Measurements from ENCODE around the gene SYCE3. TPM values are rescaled to one million over a fixed set of nuclear protein-coding genes. Genes with fewer than 3 reads are reported as not detected.
A peak's percentile ranks its signal among the peaks of the same experiment; 100 is the strongest.

SYCE3 gene
- total RNA-seq, 2 experiments from 2014 or later = 3.8 TPM

GRCh38 chr22:50516891-50517290 lies 45.8 kb downstream of the SYCE3 start:
- no peak overlapping the region for H3K27ac Mint-ChIP-seq
- DNase-seq (no peak), ATAC-seq (no peak)
- ChIA-PET POLR2A (interaction anchor here (1.3 kb wide), 1 partner anchor 9 kb away, joined by 5 read pairs; the partner anchor contains the start of gene SCO2), CTCF (no interaction called here)
- no peaks in the 10 kb centered on the region for H3K27me3 Mint-ChIP-seq
- no peaks in the 10 kb centered on the region for H3K9me3 Mint-ChIP-seq (ENCODE audit: low read depth)
- H3K4me3 Mint-ChIP-seq = no peak overlapping the region
- intact Hi-C loops (cut with DNase I, micrococcal nuclease) = no loop called here
- peaks cover 45% of the 10 kb centered on the region for H3K36me3 Mint-ChIP-seq (ENCODE audit: low read depth)
- H3K4me1 Mint-ChIP-seq = peaks cover 24% of the 10 kb centered on the region

DNA sequence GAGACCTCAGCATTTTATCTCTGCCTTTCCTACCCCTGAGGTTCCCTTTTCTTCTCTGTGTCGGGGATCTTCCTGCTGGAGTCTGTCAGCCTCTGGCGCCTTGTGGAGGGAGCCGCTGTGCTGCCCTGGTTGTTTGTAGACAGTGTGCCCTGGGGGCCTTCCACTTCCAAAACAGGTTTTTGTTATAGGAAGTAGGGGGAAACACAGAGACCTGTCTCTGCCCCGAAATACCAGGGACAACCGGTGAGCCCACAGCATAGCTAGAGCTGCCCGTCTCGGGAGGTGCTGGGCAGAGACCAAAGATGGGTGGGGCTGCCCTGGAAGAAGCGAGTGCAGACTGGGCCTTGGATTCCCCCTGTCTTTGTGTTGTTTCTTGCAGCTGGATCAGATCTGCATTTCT lies 46.7 kb downstream of the SYCE3 start:
- Mint-ChIP-seq H3K4me1 (peaks cover 24% of the 10 kb centered on the region), H3K4me3 (no peak overlapping the region), H3K36me3 (ENCODE audit: low read depth) (peaks cover 46% of the 10 kb centered on the region), H3K27me3 (no peaks in the 10 kb centered on the region), H3K27ac (no peak overlapping the region), H3K9me3 (ENCODE audit: low read depth) (no peaks in the 10 kb centered on the region)
- DNase-seq (no peak), ATAC-seq (no peak)
- ChIA-PET POLR2A (interaction anchor here (3.2 kb wide), 1 partner anchor 9 kb away, joined by 10 read pairs; the partner anchor contains the start of gene SCO2), CTCF (interaction anchor here (1.3 to 1.4 kb wide), 2 partner anchors 9 to 14 kb away, joined by 4 to 8 read pairs; partner anchors contain the start of gene SCO2)
- intact Hi-C loops (cut with DNase I, micrococcal nuclease) = no loop called here

GRCh38 chr22:50513175-50513574 lies 49.5 kb downstream of the SYCE3 start:
- Mint-ChIP-seq H3K9me3 (ENCODE audit: low read depth) (no peaks in the 10 kb centered on the region), H3K4me1 (peaks cover 38% of the 10 kb centered on the region), H3K27ac (no peak overlapping the region), H3K27me3 (no peaks in the 10 kb centered on the region), H3K4me3 (no peak overlapping the region), H3K36me3 (ENCODE audit: low read depth) (peaks cover 50% of the 10 kb centered on the region)
- ChIA-PET CTCF (interaction anchor here (1.3 to 1.6 kb wide), 2 partner anchors 13 to 53 kb away, joined by 5 to 12 read pairs; partner anchors contain the start of gene SCO2), POLR2A (interaction anchor here (3.2 kb wide), 1 partner anchor 12 kb away, joined by 10 read pairs; the partner anchor contains the start of gene SCO2)
- intact Hi-C loops (cut with DNase I, micrococcal nuclease) = no loop called here
- ATAC-seq (no peak), DNase-seq (no peak)

DNA sequence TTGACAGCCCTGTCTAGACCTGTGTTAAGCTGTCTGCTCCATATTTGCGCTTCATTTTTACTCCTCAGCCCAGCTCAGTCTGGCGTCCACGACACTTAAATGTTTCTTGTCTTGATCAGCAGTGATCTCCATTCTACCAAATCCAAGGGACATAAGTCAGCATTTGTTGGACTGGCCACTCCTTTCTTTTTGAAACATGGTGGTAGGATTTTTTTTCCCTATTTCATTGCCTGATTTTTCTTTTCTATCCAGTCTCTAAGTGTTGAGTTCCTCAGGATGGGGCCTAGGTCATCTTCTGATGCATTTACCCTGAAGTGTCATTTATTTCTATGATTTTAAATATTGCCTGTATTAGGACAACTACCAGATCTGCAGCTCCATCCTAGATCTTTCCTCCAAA lies 53.8 kb downstream of the SYCE3 start:
- H3K36me3 Mint-ChIP-seq (ENCODE audit: low read depth) = peaks cover 30% of the 10 kb centered on the region

GRCh38 chr22:50507991-50508884 lies 54.5 kb downstream of the SYCE3 start, which contains the start of gene NCAPH2:
NCAPH2 (plus strand) TSS chr22:50508224; CDS start chr22:50508338, 114 bp downstream.
- Mint-ChIP-seq H3K4me1 (peaks cover 23% of the 10 kb centered on the region), H3K36me3 (ENCODE audit: low read depth) (peaks cover 26% of the 10 kb centered on the region), H3K9me3 (ENCODE audit: low read depth) (no peaks in the 10 kb centered on the region), H3K27ac (peak within 1 kb of the TSS; percentile 95), H3K27me3 (no peaks in the 10 kb centered on the region), H3K4me3 (peak within 1 kb of the TSS; percentile 91)
- ATAC-seq (peak; percentile 79), DNase-seq (peak; percentile 99)
- intact Hi-C loops (cut with DNase I, micrococcal nuclease) = loop anchor here (1.0 to 10.0 kb wide), 19 partner anchors 17 to 655 kb away; partner anchors contain the start of genes CHKB (in 2 of the 2), SCO2 (in 2 of the 2), TUBGCP6 (in 2 of the 2) and ADM2 (in 1 of the 2)
- ChIA-PET CTCF (interaction anchor here (0.6 to 5.7 kb wide), 17 partner anchors 10 to 262 kb away, joined by 3 to 76 read pairs (median 4); partner anchors contain the start of genes CHKB, KLHDC7B, SCO2 and SYCE3), POLR2A (interaction anchor here (0.6 to 3.6 kb wide), 10 partner anchors 10 to 118 kb away, joined by 3 to 65 read pairs (median 8); partner anchors contain the start of genes CHKB and SCO2)

More for the DNA sequence above, 53.8 kb downstream of the SYCE3 start:
- Mint-ChIP-seq H3K27me3 (no peaks in the 10 kb centered on the region), H3K27ac (peak overlapping the region; percentile 95), H3K4me3 (peak overlapping the region; percentile 85), H3K4me1 (peaks cover 27% of the 10 kb centered on the region), H3K9me3 (ENCODE audit: low read depth) (no peaks in the 10 kb centered on the region)
- intact Hi-C loops (cut with DNase I, micrococcal nuclease) = loop anchor here (1.0 to 10.0 kb wide), 16 partner anchors 16 to 656 kb away; partner anchors contain the start of genes CHKB (in 2 of the 2), SCO2 (in 2 of the 2), TUBGCP6 (in 2 of the 2) and ARSA (in 1 of the 2)
- DNase-seq = no peak
- POLR2A ChIA-PET = interaction anchor here (1.5 to 3.6 kb wide), 5 partner anchors 10 to 30 kb away, joined by 7 to 65 read pairs (median 9); partner anchors contain the start of gene SCO2
- CTCF ChIA-PET = interaction anchor here (0.6 to 5.7 kb wide), 11 partner anchors 11 to 263 kb away, joined by 3 to 76 read pairs (median 4); partner anchors contain the start of genes KLHDC7B, SCO2 and SYCE3
- no peak for ATAC-seq

DNA sequence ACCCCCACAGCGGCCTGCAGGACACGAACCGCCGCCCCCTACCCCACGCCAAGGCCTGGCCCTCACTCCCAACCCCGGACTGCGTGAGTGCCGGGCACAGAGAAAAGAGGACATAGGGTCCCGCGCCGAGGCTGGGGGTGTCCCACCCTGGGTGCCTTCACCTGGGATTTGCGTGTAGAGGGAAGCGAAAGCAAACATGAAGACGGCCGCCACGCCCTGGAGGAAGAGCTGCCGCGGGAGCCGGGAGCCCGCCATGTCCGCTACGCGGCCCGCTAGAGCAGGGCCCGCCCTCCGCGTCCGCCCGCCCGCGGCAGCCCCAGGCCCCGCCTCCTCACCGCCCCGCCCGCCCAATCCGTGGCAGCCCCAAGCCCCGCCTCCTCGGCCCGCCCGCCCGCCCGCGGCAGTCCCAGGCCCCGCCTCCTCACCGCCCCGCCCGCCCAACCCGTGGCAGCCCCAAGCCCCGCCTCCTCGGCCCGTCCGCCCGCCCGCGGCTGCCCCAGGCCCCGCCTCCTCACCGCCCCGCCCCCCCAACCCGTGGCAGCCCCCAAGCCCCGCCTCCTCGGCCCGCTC lies 55.2 kb downstream of the SYCE3 start, which contains the start of gene LMF2:
Gene LMF2, minus strand, starts transcription at position 282 of the 570 bp plus-strand sequence. Its CDS starts 27 bp downstream, at position 255.
- H3K36me3 Mint-ChIP-seq (ENCODE audit: low read depth) = peaks cover 21% of the 10 kb centered on the region
- no peaks in the 10 kb centered on the region for H3K9me3 Mint-ChIP-seq (ENCODE audit: low read depth)
- H3K27ac Mint-ChIP-seq = peak within 1 kb of the TSS; percentile 95
- H3K4me1 Mint-ChIP-seq = peaks cover 19% of the 10 kb centered on the region
- ATAC-seq (peak; percentile 83), DNase-seq (peak; percentile 98)
- intact Hi-C loops (cut with DNase I, micrococcal nuclease) = loop anchor here (1.0 to 10.0 kb wide), 5 partner anchors 26 to 263 kb away; partner anchors contain the start of genes ADM2 (in 1 of the 2), SBF1 (in 1 of the 2) and TUBGCP6 (in 1 of the 2)
- peak within 1 kb of the TSS; percentile 91 for H3K4me3 Mint-ChIP-seq
- CTCF ChIA-PET = interaction anchor here (0.6 to 5.7 kb wide), 8 partner anchors 9 to 122 kb away, joined by 3 to 76 read pairs (median 4); partner anchors contain the start of genes CHKB, SCO2 and SYCE3
- H3K27me3 Mint-ChIP-seq = no peaks in the 10 kb centered on the region
- POLR2A ChIA-PET = interaction anchor here (0.6 to 3.6 kb wide), 10 partner anchors 9 to 119 kb away, joined by 3 to 65 read pairs (median 8); partner anchors contain the start of genes CHKB and SCO2

DNA sequence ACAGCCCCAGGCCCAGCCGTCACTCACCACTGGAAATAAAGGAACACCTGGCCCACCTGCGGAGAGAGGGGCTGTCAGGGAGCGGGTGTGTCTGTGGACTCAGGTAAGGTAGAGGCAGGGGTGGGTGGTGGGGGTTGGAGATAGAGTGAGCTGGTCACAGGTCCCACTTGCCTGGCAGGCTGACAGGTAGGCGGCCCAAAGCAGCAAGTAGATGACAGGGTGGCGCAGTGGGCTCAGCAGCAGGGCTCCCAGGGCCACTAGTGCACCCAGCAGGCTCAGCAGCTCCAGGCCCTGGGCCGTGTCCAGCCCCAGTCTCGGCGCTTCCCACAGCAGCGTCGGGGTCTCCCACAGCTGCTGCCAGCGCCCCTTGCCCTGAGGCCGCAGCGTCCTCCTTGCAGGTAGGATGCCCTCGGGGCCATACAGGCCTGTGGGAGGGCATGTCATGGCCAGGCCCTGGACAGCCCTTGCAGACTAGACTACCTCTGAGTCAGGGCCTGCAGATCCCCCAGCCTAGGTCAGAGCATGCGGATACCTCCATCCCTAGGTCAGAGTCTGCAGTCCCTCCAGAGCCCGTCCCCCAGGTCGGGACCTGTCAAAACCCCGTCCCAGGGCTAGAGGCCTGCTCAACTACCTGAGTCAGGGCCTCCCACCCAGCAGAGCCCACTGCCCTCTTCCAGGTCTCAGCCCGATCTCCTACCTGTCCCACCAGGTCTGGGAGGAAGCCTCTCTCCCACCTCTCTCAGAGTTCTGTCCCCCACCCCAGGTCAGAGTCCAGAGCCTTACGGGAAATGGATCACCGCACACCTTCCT lies 55.9 kb downstream of the SYCE3 start:
- ATAC-seq (no peak), DNase-seq (no peak)
- Mint-ChIP-seq H3K9me3 (ENCODE audit: low read depth) (no peaks in the 10 kb centered on the region), H3K27me3 (no peaks in the 10 kb centered on the region), H3K27ac (peak overlapping the region; percentile 91), H3K4me3 (peak overlapping the region; percentile 91), H3K4me1 (peaks cover 13% of the 10 kb centered on the region), H3K36me3 (ENCODE audit: low read depth) (peaks cover 17% of the 10 kb centered on the region)
- intact Hi-C loops (cut with DNase I, micrococcal nuclease) = loop anchor here (1.0 to 10.0 kb wide), 5 partner anchors 26 to 262 kb away; partner anchors contain the start of genes ADM2 (in 1 of the 2), SBF1 (in 1 of the 2) and TUBGCP6 (in 1 of the 2)
- CTCF ChIA-PET = interaction anchor here (1.0 to 5.7 kb wide), 2 partner anchors 18 to 37 kb away, joined by 3 to 76 read pairs; partner anchors contain the start of gene SCO2
- POLR2A ChIA-PET = interaction anchor here (1.2 kb wide), 1 partner anchor 19 kb away, joined by 3 read pairs; the partner anchor contains the start of gene SCO2

DNA sequence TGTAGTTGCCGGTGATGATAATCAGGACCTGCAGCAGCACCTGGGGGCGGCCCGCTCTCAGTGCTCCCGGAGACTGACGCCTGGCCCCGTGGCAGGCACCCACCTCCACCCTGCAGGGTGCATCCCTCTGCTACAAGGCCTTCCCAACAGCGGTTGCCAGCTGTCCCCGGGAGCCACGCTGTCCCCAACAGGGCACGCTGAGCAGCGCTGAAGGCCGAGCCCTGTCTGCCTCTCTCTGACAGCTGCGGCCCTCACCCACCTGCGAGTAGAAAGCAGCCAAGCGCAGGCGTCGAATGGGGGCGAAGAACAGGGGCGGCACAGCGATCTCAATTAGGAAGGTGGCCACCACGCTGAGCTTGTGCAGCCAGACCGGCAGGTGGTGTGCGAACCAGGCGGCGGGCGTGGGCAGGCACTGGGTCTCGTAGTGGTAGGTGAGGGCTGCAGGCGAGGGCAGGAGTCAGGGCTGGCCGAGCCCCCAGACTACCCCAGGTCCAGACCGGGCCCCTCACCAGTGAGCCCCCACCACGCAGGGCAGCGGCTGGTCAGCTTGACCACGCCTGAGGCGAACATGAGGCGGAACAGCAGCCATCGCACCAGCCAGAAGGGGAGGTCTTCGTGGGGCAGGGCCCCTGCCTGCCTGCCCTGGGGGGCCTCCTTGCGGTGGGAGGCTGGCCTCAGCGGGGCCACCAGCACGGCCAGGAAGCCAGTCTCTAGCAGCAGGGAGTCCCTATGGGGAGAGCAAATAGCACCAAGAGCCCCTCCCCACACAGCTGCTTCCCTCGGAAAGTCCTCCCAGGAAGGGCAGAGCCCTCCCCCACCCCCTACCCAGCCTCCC lies 56.7 kb downstream of the SYCE3 start:
- H3K36me3 Mint-ChIP-seq (ENCODE audit: low read depth) = peaks cover 17% of the 10 kb centered on the region
- POLR2A ChIA-PET = interaction anchor here (1.2 kb wide), 1 partner anchor 20 kb away, joined by 3 read pairs; the partner anchor contains the start of gene SCO2
- H3K27ac Mint-ChIP-seq = no peak overlapping the region
- CTCF ChIA-PET = interaction anchor here (1.0 kb wide), 1 partner anchor 37 kb away, joined by 3 read pairs; no protein-coding TSS in a partner anchor
- no peaks in the 10 kb centered on the region for H3K9me3 Mint-ChIP-seq (ENCODE audit: low read depth)
- DNase-seq = no peak
- peak overlapping the region; percentile 91 for H3K4me3 Mint-ChIP-seq
- intact Hi-C loops (cut with DNase I, micrococcal nuclease) = loop anchor here in 1 of 2 experiments (10.0 kb wide), 2 partner anchors 51 to 261 kb away; partner anchors contain the start of gene TUBGCP6
- no peaks in the 10 kb centered on the region for H3K27me3 Mint-ChIP-seq
- H3K4me1 Mint-ChIP-seq = peaks cover 13% of the 10 kb centered on the region
- ATAC-seq = no peak

DNA sequence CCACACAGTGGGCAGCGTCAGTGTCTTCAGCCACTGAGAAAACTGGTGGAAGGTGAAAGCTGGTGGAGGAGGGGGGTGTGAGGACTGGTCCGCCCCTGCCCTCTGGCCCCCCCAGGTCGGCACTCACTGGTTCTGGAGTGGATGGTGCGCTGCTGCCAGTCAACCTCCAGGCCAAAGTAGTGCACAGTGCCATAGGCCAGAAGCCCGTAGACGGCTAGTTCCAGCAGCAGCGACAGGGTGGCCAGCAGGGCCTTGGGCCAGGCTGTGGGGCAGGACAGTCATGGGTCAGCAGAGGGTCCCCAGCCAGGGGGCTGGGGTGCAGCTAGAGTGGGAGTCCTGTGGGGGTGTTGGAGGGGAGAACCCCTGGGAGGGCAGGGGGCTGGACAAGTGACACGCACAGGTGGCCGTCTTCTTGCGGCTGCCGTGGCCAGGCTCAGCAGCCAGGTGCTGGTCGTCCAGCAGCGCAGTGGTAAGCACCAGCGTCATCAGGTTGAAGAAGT lies 57.4 kb downstream of the SYCE3 start:
- no peaks in the 10 kb centered on the region for H3K27me3 Mint-ChIP-seq
- CTCF ChIA-PET = no interaction called here
- no peak for DNase-seq
- POLR2A ChIA-PET = interaction anchor here (1.2 kb wide), 1 partner anchor 20 kb away, joined by 3 read pairs; the partner anchor contains the start of gene SCO2
- no peak for ATAC-seq
- peaks cover 17% of the 10 kb centered on the region for H3K36me3 Mint-ChIP-seq (ENCODE audit: low read depth)
- intact Hi-C loops (cut with DNase I, micrococcal nuclease) = loop anchor here in 1 of 2 experiments (10.0 kb wide), 2 partner anchors 51 to 261 kb away; partner anchors contain the start of gene TUBGCP6
- no peaks in the 10 kb centered on the region for H3K9me3 Mint-ChIP-seq (ENCODE audit: low read depth)
- no peak overlapping the region for H3K4me3 Mint-ChIP-seq
- H3K4me1 Mint-ChIP-seq = peaks cover 13% of the 10 kb centered on the region
- H3K27ac Mint-ChIP-seq = no peak overlapping the region

Data from activated CD4-positive, alpha-beta T cell treated with anti-CD3 and anti-CD28 coated beads for 36 hours (primary cell).